OCI-LY7 (cell line): Measurements from ENCODE around the gene GRN.

Source experiments
- EZH2phosphoT487 ChIP-seq: fragments of 200-600 bp; sonication (generic); IDR thresholded peaks from 2 replicates; pipeline ENCODE4 v1.6.1; 2018; ENCODE audit warnings: low read depth, borderline replicate concordance, mild to moderate bottlenecking, mixed run types, antibody characterized with exemption, low read length, moderate library complexity, mixed read lengths
- TF ChIP-seq, protein P1 (sequence below): fragments of 200-600 bp; sonication (generic); conservative IDR thresholded peaks from 2 replicates; pipeline ENCODE4 v1.5.1; 2014; ENCODE audit warnings: mild to moderate bottlenecking, antibody characterized with exemption, low read length, moderate library complexity, mixed read lengths

DNA sequence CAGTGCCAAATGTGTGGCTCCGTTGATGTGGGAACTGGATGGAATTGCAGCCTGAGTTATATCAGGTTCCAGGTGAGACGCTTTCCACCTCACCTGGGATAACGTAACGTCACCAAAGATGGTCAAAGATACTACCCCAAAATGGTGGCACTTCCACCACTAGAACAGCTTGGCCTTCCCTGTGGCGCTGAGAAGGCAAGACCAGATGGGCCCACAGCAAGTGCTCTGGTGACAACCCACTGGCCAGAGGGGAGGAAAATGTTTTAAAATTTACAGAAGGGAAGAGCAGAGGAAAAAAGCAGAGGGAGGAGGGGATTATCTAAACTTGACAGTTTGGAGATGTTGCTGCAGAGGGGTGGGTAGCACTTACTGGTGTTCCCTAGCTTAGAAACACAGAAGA lies 51.8 kb downstream of the GRN start:
- TF ChIP-seq EZH2phosphoT487 = no peak
- TF ChIP-seq, protein P1, sequence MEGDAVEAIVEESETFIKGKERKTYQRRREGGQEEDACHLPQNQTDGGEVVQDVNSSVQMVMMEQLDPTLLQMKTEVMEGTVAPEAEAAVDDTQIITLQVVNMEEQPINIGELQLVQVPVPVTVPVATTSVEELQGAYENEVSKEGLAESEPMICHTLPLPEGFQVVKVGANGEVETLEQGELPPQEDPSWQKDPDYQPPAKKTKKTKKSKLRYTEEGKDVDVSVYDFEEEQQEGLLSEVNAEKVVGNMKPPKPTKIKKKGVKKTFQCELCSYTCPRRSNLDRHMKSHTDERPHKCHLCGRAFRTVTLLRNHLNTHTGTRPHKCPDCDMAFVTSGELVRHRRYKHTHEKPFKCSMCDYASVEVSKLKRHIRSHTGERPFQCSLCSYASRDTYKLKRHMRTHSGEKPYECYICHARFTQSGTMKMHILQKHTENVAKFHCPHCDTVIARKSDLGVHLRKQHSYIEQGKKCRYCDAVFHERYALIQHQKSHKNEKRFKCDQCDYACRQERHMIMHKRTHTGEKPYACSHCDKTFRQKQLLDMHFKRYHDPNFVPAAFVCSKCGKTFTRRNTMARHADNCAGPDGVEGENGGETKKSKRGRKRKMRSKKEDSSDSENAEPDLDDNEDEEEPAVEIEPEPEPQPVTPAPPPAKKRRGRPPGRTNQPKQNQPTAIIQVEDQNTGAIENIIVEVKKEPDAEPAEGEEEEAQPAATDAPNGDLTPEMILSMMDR = no peak
